Trophoblast cell (in vitro differentiated cells and primary cell): Measurements from ENCODE around the gene RP9.
A peak's percentile ranks its signal among the peaks of the same experiment; 100 is the strongest.

ENCODE experiments used
- DNase-seq, 2 donors: peaks; one replicate each; pipeline ENCODE4 v3.0.0-alpha.2; 2016
- H2AFZ ChIP-seq: 2 replicates; pipeline ENCODE4 v1.6.1; 2013; ENCODE audit warnings: low read length, moderate library complexity, mild to moderate bottlenecking; ENCODE audit not compliant: insufficient read depth, poor library complexity
- H2AK5ac ChIP-seq: 2 replicates; pipeline ENCODE4 v1.6.1; 2013; ENCODE audit warnings: mild to moderate bottlenecking, low read length
- H2BK120ac ChIP-seq: 2 replicates; pipeline ENCODE4 v1.6.1; 2013; ENCODE audit warnings: low read length, mild to moderate bottlenecking, moderate library complexity; ENCODE audit not compliant: insufficient read depth, poor library complexity
- H2BK12ac ChIP-seq: 2 replicates; pipeline ENCODE4 v1.6.1; 2013; ENCODE audit warnings: mild to moderate bottlenecking, low read length, moderate library complexity
- H2BK5ac ChIP-seq: 2 replicates; pipeline ENCODE4 v1.6.1; 2013; ENCODE audit warnings: low read length, low read depth, moderate library complexity, mild to moderate bottlenecking; ENCODE audit not compliant: poor library complexity
- H3K14ac ChIP-seq: 2 replicates; pipeline ENCODE4 v1.6.1; 2013; ENCODE audit warnings: mild to moderate bottlenecking, low read length
- H3K18ac ChIP-seq: 2 replicates; pipeline ENCODE4 v1.6.1; 2013; ENCODE audit warnings: mild to moderate bottlenecking, low read length
- H3K23ac ChIP-seq: 2 replicates; pipeline ENCODE4 v1.6.1; 2013; ENCODE audit warnings: low read length
- H3K27ac ChIP-seq: 2 replicates; pipeline ENCODE4 v1.5.1; 2013; ENCODE audit warnings: low read depth, mild to moderate bottlenecking, inconsistent platforms, low read length, moderate library complexity
- H3K27me3 ChIP-seq: 2 replicates; pipeline ENCODE4 v1.6.1; 2013; ENCODE audit warnings: inconsistent platforms, mild to moderate bottlenecking, low read length, moderate library complexity; ENCODE audit not compliant: insufficient read depth
- H3K36me3 ChIP-seq, 2 experiments: 1 replicate in 1 of 2; 2 replicates in 1 of 2; pipeline ENCODE4 v1.6.1; 2013; ENCODE audit warnings: low read length in 2 of 2, mild to moderate bottlenecking in 2 of 2, moderate library complexity in 1 of 2; ENCODE audit not compliant: insufficient read depth in 2 of 2, control insufficient read depth in 1 of 2
- H3K4ac ChIP-seq: 2 replicates; pipeline ENCODE4 v1.6.1; 2013; ENCODE audit warnings: low read depth, mild to moderate bottlenecking, low read length, moderate library complexity
- H3K4me1 ChIP-seq, 2 experiments: 1 replicate in 1 of 2; 2 replicates in 1 of 2; pipeline ENCODE4 v1.6.1; 2013; ENCODE audit warnings: low read length in 2 of 2, mild to moderate bottlenecking in 2 of 2, moderate library complexity in 1 of 2; ENCODE audit not compliant: insufficient read depth in 2 of 2, control insufficient read depth in 1 of 2
- H3K4me2 ChIP-seq: 2 replicates; pipeline ENCODE4 v1.6.1; 2013; ENCODE audit warnings: inconsistent platforms, mild to moderate bottlenecking, low read length, moderate library complexity
- H3K4me3 ChIP-seq: 2 replicates; pipeline ENCODE4 v1.5.1; 2013; ENCODE audit warnings: mild to moderate bottlenecking, low read depth, low read length, inconsistent platforms
- H3K79me1 ChIP-seq: one replicate; pipeline ENCODE4 v1.6.1; 2013; ENCODE audit warnings: low read length
- H3K79me2 ChIP-seq: 2 replicates; pipeline ENCODE4 v1.6.1; 2013; ENCODE audit warnings: low read length, mild to moderate bottlenecking; ENCODE audit not compliant: control insufficient read depth, insufficient read depth, poor library complexity
- H3K9ac ChIP-seq: 2 replicates; pipeline ENCODE4 v1.6.1; 2013; ENCODE audit warnings: mild to moderate bottlenecking, low read length
- H3K9me3 ChIP-seq: 2 replicates; pipeline ENCODE4 v1.6.1; 2013; ENCODE audit warnings: low read depth, mild to moderate bottlenecking, control low read depth, inconsistent platforms, low read length; ENCODE audit not compliant: insufficient read depth
- H4K12ac ChIP-seq: 2 replicates; pipeline ENCODE4 v1.6.1; 2013; ENCODE audit warnings: low read depth, mild to moderate bottlenecking, low read length, moderate library complexity
- H4K8ac ChIP-seq: 2 replicates; pipeline ENCODE4 v1.6.1; 2013; ENCODE audit warnings: low read depth, mild to moderate bottlenecking, low read length, moderate library complexity
- H4K91ac ChIP-seq: one replicate; pipeline ENCODE4 v1.6.1; 2013; ENCODE audit warnings: low read depth, mild to moderate bottlenecking, low read length, moderate library complexity
- WGBS: extraction: QIAGEN DNeasy Blood & Tissue Kit; methylation state at CpG from one replicate; pipeline ENCODE4 v1.1.7; 2013; ENCODE audit warnings: missing lambda C conversion rate; ENCODE audit not compliant: insufficient read length, insufficient coverage; ENCODE audit errors: extremely low coverage; 5-methylcytosine and 5-hydroxymethylcytosine counted together

RP9 gene

DNA sequence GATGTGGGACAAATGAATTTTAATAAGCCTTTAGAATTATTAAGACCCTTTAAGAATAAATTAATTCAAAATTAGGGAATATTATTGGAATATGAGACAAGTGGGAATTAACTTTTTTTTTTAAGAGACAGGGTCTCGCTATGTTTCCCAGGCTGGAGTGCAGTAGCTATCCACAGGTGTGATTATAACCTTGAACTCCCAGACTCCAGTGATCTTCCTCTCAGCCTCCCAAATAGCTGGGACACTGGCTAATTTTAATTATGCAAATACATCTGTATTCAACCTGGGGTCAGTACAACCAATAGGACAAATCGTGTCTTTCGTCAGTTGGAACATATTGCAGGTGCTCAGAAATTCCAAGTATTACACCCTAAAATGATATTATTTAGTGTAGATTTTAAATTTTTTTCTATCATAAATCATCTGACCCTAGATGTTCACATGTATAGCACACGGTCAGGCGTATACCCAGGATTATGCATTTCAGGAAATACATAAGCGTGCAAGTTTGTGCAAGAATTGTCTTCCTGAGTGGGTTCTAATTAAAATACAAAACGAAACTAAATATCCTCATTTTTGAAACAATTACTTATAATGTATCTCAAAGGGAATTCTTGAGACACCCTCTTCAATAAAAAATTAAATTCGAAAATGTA is 47.8 kb downstream of the RP9 start:
- H2BK12ac ChIP-seq = no peak overlapping the region
- H3K27ac ChIP-seq = no peak overlapping the region
- no CpG with 5 or more reads among the region's 8 CpGs for WGBS
- H4K12ac ChIP-seq = no peak overlapping the region
- H3K4me2 ChIP-seq = peak overlapping the region; percentile 18
- H2AFZ ChIP-seq = no peak overlapping the region
- no peak overlapping the region for H4K8ac ChIP-seq
- H3K23ac ChIP-seq = no peak overlapping the region
- no peak overlapping the region for H3K9ac ChIP-seq
- no peak overlapping the region for H2BK5ac ChIP-seq
- H3K18ac ChIP-seq = no peak overlapping the region
- H3K4ac ChIP-seq = peak overlapping the region; percentile 53
- no peaks in the 10 kb centered on the region for H3K4me1 ChIP-seq
- no peak overlapping the region for H3K14ac ChIP-seq
- H3K79me1 ChIP-seq = peaks cover 8% of the 10 kb centered on the region
- H2BK120ac ChIP-seq = no peak overlapping the region
- H3K4me3 ChIP-seq = no peak overlapping the region
- peaks cover 0 to 2% of the 10 kb centered on the region in 2 experiments for H3K36me3 ChIP-seq
- no peaks in the 10 kb centered on the region for H3K9me3 ChIP-seq
- H4K91ac ChIP-seq = no peak overlapping the region
- no peaks in the 10 kb centered on the region for H3K27me3 ChIP-seq
- H3K79me2 ChIP-seq = peaks cover 10% of the 10 kb centered on the region
- no peak overlapping the region for H2AK5ac ChIP-seq
- no peak for DNase-seq

DNA sequence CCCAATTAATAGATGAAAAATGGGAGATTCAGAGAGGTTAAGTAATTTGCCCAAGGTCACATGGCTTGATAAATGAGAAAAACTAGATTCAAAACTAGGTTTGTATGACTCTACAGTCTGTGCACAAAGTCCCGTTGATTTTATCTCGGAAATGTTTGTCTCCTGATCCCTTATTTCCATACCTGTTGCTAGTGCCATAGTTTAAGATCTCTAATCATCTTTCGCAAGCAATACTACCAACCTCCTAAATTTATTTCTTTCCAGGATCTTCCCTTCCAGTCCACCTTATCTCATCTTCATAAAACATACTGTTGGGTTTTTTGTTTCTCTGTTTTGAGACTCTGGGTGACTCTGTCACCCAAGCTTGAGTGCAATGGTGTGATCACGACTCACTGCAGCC is 49.6 kb downstream of the RP9 start:
- H3K9me3 ChIP-seq = no peaks in the 10 kb centered on the region
- peaks cover 0 to 2% of the 10 kb centered on the region in 2 experiments for H3K36me3 ChIP-seq
- H2BK5ac ChIP-seq = no peak overlapping the region
- no peak overlapping the region for H3K14ac ChIP-seq
- H3K79me2 ChIP-seq = peaks cover 10% of the 10 kb centered on the region
- H3K23ac ChIP-seq = no peak overlapping the region
- H3K27ac ChIP-seq = no peak overlapping the region
- no peak overlapping the region for H2AK5ac ChIP-seq
- no peaks in the 10 kb centered on the region for H3K27me3 ChIP-seq
- H3K18ac ChIP-seq = no peak overlapping the region
- no peak overlapping the region for H2BK120ac ChIP-seq
- WGBS = no CpG with 5 or more reads among the region's 4 CpGs
- no peak overlapping the region for H4K12ac ChIP-seq
- H3K79me1 ChIP-seq = peaks cover 8% of the 10 kb centered on the region
- H3K4me3 ChIP-seq = no peak overlapping the region
- no peak for DNase-seq
- no peak overlapping the region for H2AFZ ChIP-seq
- no peak overlapping the region for H2BK12ac ChIP-seq
- H4K8ac ChIP-seq = no peak overlapping the region
- no peak overlapping the region for H3K9ac ChIP-seq
- no peak overlapping the region for H3K4me2 ChIP-seq
- H4K91ac ChIP-seq = no peak overlapping the region
- H3K4me1 ChIP-seq = no peaks in the 10 kb centered on the region
- no peak overlapping the region for H3K4ac ChIP-seq

DNA sequence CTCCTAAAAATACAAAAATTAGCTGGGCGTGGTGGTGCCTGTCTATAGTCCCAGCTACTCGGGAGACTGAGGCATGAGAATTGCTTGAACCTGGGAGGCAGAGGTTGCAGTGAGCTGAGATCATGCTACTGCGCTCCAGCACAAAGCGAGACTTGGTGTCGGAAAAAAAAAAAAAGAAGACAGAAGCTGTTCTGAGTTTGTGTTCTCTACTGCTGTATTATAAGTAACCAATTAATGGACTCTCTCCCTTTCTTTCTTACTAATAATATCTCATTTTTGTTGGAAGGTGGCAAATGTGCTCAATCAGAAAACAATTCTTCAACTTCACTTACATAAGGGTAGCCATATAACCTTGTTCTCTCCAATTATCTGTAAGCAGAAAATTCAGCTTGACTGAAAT is 54.0 kb downstream of the RP9 start:
- Histone ChIP-seq H3K36me3 (peaks cover 0 to 2% of the 10 kb centered on the region in 2 experiments), H3K23ac (no peak overlapping the region), H2BK120ac (no peak overlapping the region), H3K18ac (no peak overlapping the region), H3K79me2 (no peaks in the 10 kb centered on the region), H3K14ac (no peak overlapping the region), H3K27me3 (no peaks in the 10 kb centered on the region), H3K79me1 (no peaks in the 10 kb centered on the region), H3K4me3 (no peak overlapping the region), H3K27ac (no peak overlapping the region), H2BK5ac (no peak overlapping the region), H4K8ac (no peak overlapping the region), H3K4ac (no peak overlapping the region), H4K91ac (no peak overlapping the region), H3K9me3 (no peaks in the 10 kb centered on the region), H2AFZ (no peak overlapping the region), H4K12ac (no peak overlapping the region), H2AK5ac (no peak overlapping the region), H3K4me1 (no peaks in the 10 kb centered on the region), H3K4me2 (no peak overlapping the region), H2BK12ac (no peak overlapping the region), H3K9ac (no peak overlapping the region)
- DNase-seq = no peak
- no CpG with 5 or more reads among the region's 5 CpGs for WGBS

DNA sequence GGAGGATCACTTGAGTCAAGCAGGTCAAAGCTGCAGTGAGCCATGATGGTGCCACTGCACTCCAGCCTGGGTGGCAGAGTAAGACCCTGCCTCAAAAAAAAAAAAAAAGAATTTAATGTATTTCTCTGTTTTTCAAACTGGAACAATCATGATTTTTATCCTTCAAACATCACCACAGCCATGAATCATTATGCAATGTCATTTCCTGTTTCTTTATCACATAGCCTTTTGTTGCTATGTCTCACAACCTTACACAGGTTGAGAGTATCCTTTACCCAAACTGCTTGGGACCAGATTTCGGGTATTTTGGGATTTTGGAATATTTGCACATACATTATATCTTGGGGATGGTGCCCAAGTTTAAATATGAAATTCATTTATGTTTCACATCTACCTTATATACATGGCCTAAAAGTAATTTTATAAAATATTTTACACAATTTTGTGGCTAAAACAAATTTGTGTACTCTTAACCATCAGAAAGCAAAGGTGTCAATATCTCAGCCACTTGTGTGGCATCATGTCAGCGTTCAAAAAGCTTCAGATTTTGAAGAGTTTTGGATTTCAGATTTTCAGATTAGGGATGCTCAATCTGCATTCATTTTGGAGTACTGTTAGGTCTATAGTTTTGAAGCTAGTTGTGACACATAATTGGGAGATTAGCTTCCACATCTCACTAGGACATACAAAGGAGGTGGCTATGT is 54.8 kb downstream of the RP9 start:
- Histone ChIP-seq H3K18ac (no peak overlapping the region), H2BK120ac (no peak overlapping the region), H4K12ac (no peak overlapping the region), H3K36me3 (peaks cover 0 to 2% of the 10 kb centered on the region in 2 experiments), H3K4me2 (no peak overlapping the region), H3K9me3 (no peaks in the 10 kb centered on the region), H3K4ac (no peak overlapping the region), H4K91ac (no peak overlapping the region), H3K23ac (no peak overlapping the region), H2BK12ac (no peak overlapping the region), H3K79me2 (no peaks in the 10 kb centered on the region), H3K27me3 (no peaks in the 10 kb centered on the region), H2BK5ac (no peak overlapping the region), H3K4me1 (no peaks in the 10 kb centered on the region), H2AK5ac (no peak overlapping the region), H4K8ac (no peak overlapping the region), H3K14ac (no peak overlapping the region), H2AFZ (no peak overlapping the region), H3K79me1 (no peaks in the 10 kb centered on the region), H3K9ac (no peak overlapping the region), H3K27ac (no peak overlapping the region), H3K4me3 (no peak overlapping the region)
- WGBS = no CpG with 5 or more reads among the region's 2 CpGs
- DNase-seq = no peak
